PFSK-1 (cell line): ENCODE measurements around the gene MITD1.

Experiments
- FOXP2 ChIP-seq: optimal IDR thresholded peaks from 2 replicates; pipeline ENCODE3; 2011; ENCODE audit warnings: borderline replicate concordance, control low read depth, inconsistent platforms; ENCODE audit not compliant: insufficient read depth; ENCODE audit errors: extremely low read length, extremely low read depth
- POLR2AphosphoS5 ChIP-seq: IDR thresholded peaks from 2 replicates; pipeline ENCODE4 v1.6.1; 2012; ENCODE audit warnings: low read depth, mild to moderate bottlenecking, control low read depth, low read length, moderate library complexity
- REST ChIP-seq, 2 experiments: IDR thresholded peaks; 2 replicates each; pipeline versions ENCODE4 v1.6.1 to v1.8.0; 2011 to 2012; ENCODE audit warnings: low read depth in 2 of 2, low read length in 2 of 2, control low read depth in 1 of 2, inconsistent platforms in 1 of 2, mild to moderate bottlenecking in 1 of 2, moderate library complexity in 1 of 2; ENCODE audit not compliant: insufficient read depth in 1 of 2
- SIN3A ChIP-seq: IDR thresholded peaks from 2 replicates; pipeline ENCODE4 v1.6.1; 2012; ENCODE audit warnings: mild to moderate bottlenecking, low read length, moderate library complexity, borderline replicate concordance; ENCODE audit not compliant: insufficient read depth
- TAF1 ChIP-seq: IDR thresholded peaks from 2 replicates; pipeline ENCODE4 v1.6.1; 2012; ENCODE audit warnings: low read length, control low read depth, borderline replicate concordance; ENCODE audit not compliant: insufficient read depth

The MITD1 gene

GRCh38 chr2:99156891-99157290, 24.0 kb downstream of the MITD1 start:
- TF ChIP-seq REST (IDR thresholded peaks at IDR 0.05; ENCODE audit: insufficient read depth in 1 of 2, low read depth in 2 of 2, low read length in 2 of 2) (no peak), FOXP2 (no peak), SIN3A (no peak), POLR2AphosphoS5 (no peak), TAF1 (no peak)

- 0 out of 2 replicates have a peak, but pooled peaks have one; percentile 25 for TF ChIP-seq SIN3A
- peak; percentile 88 for TF ChIP-seq POLR2AphosphoS5
- peak; percentile 78 for TF ChIP-seq FOXP2
- peak; percentile 48; the same call in 1 of the 2 replicates for TF ChIP-seq TAF1
- TF ChIP-seq REST (IDR thresholded peaks at IDR 0.05; ENCODE audit: insufficient read depth in 1 of 2, low read depth in 2 of 2, low read length in 2 of 2): peak; percentile 7 to 43; a peak in 1 of 4 replicates
These were observed 26.0 kb downstream of the MITD1 start, which contains the start of the genes LIPT1 and TSGA10 for GRCh38 chr2:99154643-99155536. Gene LIPT1 (plus strand): TSS chr2:99154967. CDS start chr2:99161958, 6,991 bp downstream. Gene TSGA10 (minus strand): TSS chr2:99154942. CDS start chr2:99109439, 45,503 bp downstream.

- TF ChIP-seq TAF1: no peak
- no peak for TF ChIP-seq REST (IDR thresholded peaks at IDR 0.05; ENCODE audit: insufficient read depth in 1 of 2, low read depth in 2 of 2, low read length in 2 of 2)
- no peak for TF ChIP-seq SIN3A
- TF ChIP-seq POLR2AphosphoS5: no peak
- no peak for TF ChIP-seq FOXP2
These were observed 26.8 kb downstream of the MITD1 start for GRCh38 chr2:99153921-99154604.

- TF ChIP-seq TAF1 (no peak), REST (IDR thresholded peaks at IDR 0.05; ENCODE audit: insufficient read depth in 1 of 2, low read depth in 2 of 2, low read length in 2 of 2) (no peak), SIN3A (no peak), FOXP2 (no peak), POLR2AphosphoS5 (no peak)
These were observed 28.5 kb downstream of the MITD1 start for GRCh38 chr2:99152199-99152895.
